ENCODE results near the gene SUPT4H1. TPM values are rescaled to one million over a fixed set of nuclear protein-coding genes. Genes with fewer than 3 reads are reported as not detected.

The SUPT4H1 gene
- total RNA-seq, 2 donors from 2014 or later = 50.0 to 51.4 TPM

- no peaks in the 10 kb centered on the region for H3K4me1 ChIP-seq
- H3K4me3 ChIP-seq = no peak overlapping the region
- no peaks in the 10 kb centered on the region for H3K27me3 ChIP-seq
- H3K9me3 ChIP-seq = no peaks in the 10 kb centered on the region
- H3K36me3 ChIP-seq = no peaks in the 10 kb centered on the region
- DNase-seq (ENCODE audit: low spot score) = no peak
- no peak for TF ChIP-seq CTCF (IDR thresholded peaks at IDR 0.05)
- no peak overlapping the region for H3K27ac ChIP-seq
These were observed 40.5 kb downstream of the SUPT4H1 start for GRCh38 chr17:58311429-58311894.

- H3K4me1 ChIP-seq = no peaks in the 10 kb centered on the region
- DNase-seq (ENCODE audit: low spot score) = no peak
These were observed 41.2 kb downstream of the SUPT4H1 start for GRCh38 chr17:58310511-58311428.

GRCh38 chr17:58309918-58310259 lies 42.1 kb downstream of the SUPT4H1 start:
- no peak for TF ChIP-seq CTCF (IDR thresholded peaks at IDR 0.05)
- Histone ChIP-seq H3K36me3 (no peaks in the 10 kb centered on the region), H3K4me3 (no peak overlapping the region), H3K27me3 (no peaks in the 10 kb centered on the region), H3K27ac (no peak overlapping the region), H3K4me1 (no peaks in the 10 kb centered on the region), H3K9me3 (no peaks in the 10 kb centered on the region)
- no peak for DNase-seq (ENCODE audit: low spot score)

More at GRCh38 chr17:58310511-58311428, 41.2 kb downstream of the SUPT4H1 start:
- Histone ChIP-seq H3K27me3 (no peaks in the 10 kb centered on the region), H3K4me3 (no peak overlapping the region), H3K36me3 (no peaks in the 10 kb centered on the region), H3K9me3 (no peaks in the 10 kb centered on the region), H3K27ac (no peak overlapping the region)
- TF ChIP-seq CTCF (IDR thresholded peaks at IDR 0.05) = no peak

- Histone ChIP-seq H3K36me3 (no peaks in the 10 kb centered on the region), H3K27ac (no peak overlapping the region), H3K9me3 (no peaks in the 10 kb centered on the region), H3K27me3 (no peaks in the 10 kb centered on the region), H3K4me1 (no peaks in the 10 kb centered on the region), H3K4me3 (no peak overlapping the region)
- no peak for DNase-seq (ENCODE audit: low spot score)
- no peak for TF ChIP-seq CTCF (IDR thresholded peaks at IDR 0.05)
These were observed 42.8 kb downstream of the SUPT4H1 start for GRCh38 chr17:58308985-58309917.

- DNase-seq (ENCODE audit: low spot score) = no peak
- no peak overlapping the region for H3K4me3 ChIP-seq
- TF ChIP-seq CTCF (IDR thresholded peaks at IDR 0.05) = no peak
- no peak overlapping the region for H3K27ac ChIP-seq
- H3K27me3 ChIP-seq = no peaks in the 10 kb centered on the region
- no peaks in the 10 kb centered on the region for H3K36me3 ChIP-seq
- H3K4me1 ChIP-seq = no peaks in the 10 kb centered on the region
- no peaks in the 10 kb centered on the region for H3K9me3 ChIP-seq
These were observed 43.6 kb downstream of the SUPT4H1 start for GRCh38 chr17:58308173-58308984.

Measured in right atrium auricular region (tissue), 2 donors.